Stimulated activated CD8-positive, alpha-beta memory T cell treated with anti-CD3 and anti-CD28 coated beads, Interleukin-7, amount 100 ng/mL, for 4 hours (primary cell): ENCODE measurements around the gene RNASET2.
"Not testable (repeated sequence)": the region's sequence is repeated elsewhere in the genome, so short reads cannot be mapped to it uniquely, and the experiment has no call there.

Experiments
- DNase-seq, 2 donors: peaks; one replicate each; pipeline ENCODE4 v3.0.0-alpha.2; 2020; ENCODE audit warnings: low read depth in 2 of 2

Gene RNASET2

GRCh38 chr6:166903027-166903426, 53.3 kb downstream of the RNASET2 start:
- DNase-seq: no peak

- no peak for DNase-seq
Observed at GRCh38 chr6:166902211-166902755, 54.1 kb downstream of the RNASET2 start.

- DNase-seq: no peak
Observed at GRCh38 chr6:166901626-166902025, 54.7 kb downstream of the RNASET2 start.

- DNase-seq: no peak
Observed at GRCh38 chr6:166900956-166901607, 55.3 kb downstream of the RNASET2 start.

- no peak for DNase-seq
Observed at GRCh38 chr6:166900130-166900708, 56.1 kb downstream of the RNASET2 start.

- no peak for DNase-seq
Observed at GRCh38 chr6:166898910-166899309, 57.4 kb downstream of the RNASET2 start.

- DNase-seq: not testable (repeated sequence)
Observed at GRCh38 chr6:166894614-166895013, 61.7 kb downstream of the RNASET2 start.

GRCh38 chr6:166892472-166892871, 63.9 kb downstream of the RNASET2 start:
- not testable (repeated sequence) for DNase-seq

GRCh38 chr6:166886773-166887172, 69.6 kb downstream of the RNASET2 start:
- DNase-seq: not testable (repeated sequence)

GRCh38 chr6:166884958-166885357, 71.4 kb downstream of the RNASET2 start:
- DNase-seq: not testable (repeated sequence)

- no peak for DNase-seq
Observed at GRCh38 chr6:166879594-166879993, 76.8 kb downstream of the RNASET2 start.
